Uterus (tissue), 4 donors: ENCODE data around the gene DDHD1. TPM values are rescaled to one million over a fixed set of nuclear protein-coding genes. Genes with fewer than 3 reads are reported as not detected.
A peak's percentile ranks its signal among the peaks of the same experiment; 100 is the strongest.

Experiments used
- DNase-seq, 2 donors: peaks; one replicate each; pipeline ENCODE4 v3.0.0-alpha.2; 2019 to 2020
- H3K27ac ChIP-seq, 2 donors: fragments of 200-600 bp; sonication (generic); 1 replicate in 1 of 2; 2 replicates in 1 of 2; pipeline ENCODE4 v1.5.1; 2016 to 2018
- H3K27me3 ChIP-seq, 2 donors: fragments of 200-600 bp; sonication (generic); one replicate each; pipeline ENCODE4 v1.5.1; 2018 to 2019; ENCODE audit warnings: control low read depth in 1 of 2
- H3K36me3 ChIP-seq, 2 donors: fragments of 200-600 bp; sonication (generic); one replicate each; pipeline ENCODE4 v1.5.1; 2019; ENCODE audit warnings: control low read depth in 1 of 2
- H3K4me1 ChIP-seq, 2 donors: fragments of 200-600 bp; sonication (generic); one replicate each; pipeline ENCODE4 v1.5.1; 2018 to 2019; ENCODE audit warnings: control low read depth in 1 of 2
- H3K4me3 ChIP-seq, 2 donors: fragments of 200-600 bp; sonication (generic); 1 replicate in 1 of 2; 2 replicates in 1 of 2; pipeline ENCODE4 v1.5.1; 2018 to 2019; ENCODE audit warnings: mild to moderate bottlenecking in 1 of 2
- H3K9me3 ChIP-seq, 2 donors: fragments of 200-600 bp; sonication (generic); one replicate each; pipeline ENCODE4 v1.5.1; 2019; ENCODE audit warnings: control low read depth in 1 of 2
- POLR2A ChIP-seq, 2 donors: fragments of 450-650 bp; IDR thresholded peaks; one replicate each; pipeline ENCODE4 v1.6.1; 2016; ENCODE audit warnings: antibody characterized with exemption in 2 of 2, mild to moderate bottlenecking in 1 of 2, moderate library complexity in 1 of 2
- intact Hi-C: fragments of 100-400 bp; cut with DNase I; formaldehyde crosslinking; loops from one replicate; pipeline ENCODE4 v1.15.1; 2023; ENCODE audit warnings: low total_unique reads
- total RNA-seq, 4 donors: library from RNA; depleted of rRNA in 3 of 4; stranded (reverse); fragments of >200 nt in 3 of 4; gene quantifications; one replicate each; pipeline versions ENCODE4 v1.1.0 to v1.2.4, GENCODE V29; 2014 to 2023
- TF ChIP-seq, protein P1 (sequence below), 4 experiments: fragments of 200-600 bp in 2 of 4; fragments of 450-650 bp in 2 of 4; sonication (generic) in 2 of 4; IDR thresholded peaks; one replicate each; pipeline ENCODE4 v1.5.1; 2016 to 2019; ENCODE audit warnings: antibody characterized with exemption in 4 of 4, mild to moderate bottlenecking in 2 of 4, moderate library complexity in 1 of 4
- donor health status: DM: yes; HTN: yes; CAD: no.

The DDHD1 gene
- 10 to 100 TPM; 25.1 to 38.5 (median 30.7) TPM for total RNA-seq

DNA sequence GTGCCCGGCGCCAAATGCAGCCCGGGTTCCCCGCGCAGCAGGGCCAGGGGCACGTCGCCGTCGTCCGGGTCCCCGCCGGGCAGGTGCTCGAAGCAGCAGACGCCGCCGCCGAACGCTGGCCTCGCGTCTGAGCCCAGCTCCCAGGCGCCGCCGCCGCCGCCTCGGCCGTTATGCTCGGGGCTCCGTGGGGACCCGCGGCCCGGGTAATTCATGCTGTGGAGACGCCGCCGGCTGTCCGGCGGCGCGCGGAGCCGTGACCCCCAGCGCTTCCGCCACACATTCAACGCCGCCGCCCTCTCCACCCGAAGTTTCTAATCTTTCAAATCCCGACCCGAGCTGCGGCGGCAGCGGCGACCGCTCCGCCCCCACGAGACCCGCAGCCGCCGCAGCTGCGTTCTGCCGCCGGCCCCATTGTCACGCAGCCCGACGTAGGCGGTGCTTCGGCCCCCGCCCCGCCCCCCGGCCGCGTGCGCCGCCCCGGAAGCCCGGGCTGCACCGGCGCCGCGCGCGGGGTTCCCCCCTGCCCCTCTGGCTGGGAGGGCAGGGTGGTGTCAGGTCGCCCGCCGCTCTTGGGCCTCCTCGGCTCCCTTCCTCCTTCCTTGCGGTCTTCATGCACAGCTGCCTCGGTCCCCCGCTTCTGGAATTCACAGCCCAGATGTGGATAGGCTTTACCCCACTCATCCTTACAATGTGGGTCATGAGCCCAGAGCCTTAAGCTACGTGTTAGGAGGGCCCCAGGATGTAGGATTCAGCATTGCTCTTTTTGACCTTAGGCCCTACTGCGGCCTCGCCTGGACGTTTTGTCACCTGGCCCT lies at the start of gene DDHD1:
Gene DDHD1, minus strand, starts transcription at position 437 of the 815 bp plus-strand sequence. Its CDS starts 225 bp downstream, at position 212.
- H3K4me1 ChIP-seq, result no peaks in the 10 kb centered on the region
- DNase-seq, result peak; percentile 52 to 78
- H3K4me3 ChIP-seq, result peak within 1 kb of the TSS; percentile 67 to 78
- peak; percentile 65 to 68 for TF ChIP-seq POLR2A (IDR thresholded peaks at IDR 0.05)
- TF ChIP-seq, protein P1, sequence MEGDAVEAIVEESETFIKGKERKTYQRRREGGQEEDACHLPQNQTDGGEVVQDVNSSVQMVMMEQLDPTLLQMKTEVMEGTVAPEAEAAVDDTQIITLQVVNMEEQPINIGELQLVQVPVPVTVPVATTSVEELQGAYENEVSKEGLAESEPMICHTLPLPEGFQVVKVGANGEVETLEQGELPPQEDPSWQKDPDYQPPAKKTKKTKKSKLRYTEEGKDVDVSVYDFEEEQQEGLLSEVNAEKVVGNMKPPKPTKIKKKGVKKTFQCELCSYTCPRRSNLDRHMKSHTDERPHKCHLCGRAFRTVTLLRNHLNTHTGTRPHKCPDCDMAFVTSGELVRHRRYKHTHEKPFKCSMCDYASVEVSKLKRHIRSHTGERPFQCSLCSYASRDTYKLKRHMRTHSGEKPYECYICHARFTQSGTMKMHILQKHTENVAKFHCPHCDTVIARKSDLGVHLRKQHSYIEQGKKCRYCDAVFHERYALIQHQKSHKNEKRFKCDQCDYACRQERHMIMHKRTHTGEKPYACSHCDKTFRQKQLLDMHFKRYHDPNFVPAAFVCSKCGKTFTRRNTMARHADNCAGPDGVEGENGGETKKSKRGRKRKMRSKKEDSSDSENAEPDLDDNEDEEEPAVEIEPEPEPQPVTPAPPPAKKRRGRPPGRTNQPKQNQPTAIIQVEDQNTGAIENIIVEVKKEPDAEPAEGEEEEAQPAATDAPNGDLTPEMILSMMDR (IDR thresholded peaks at IDR 0.05), result no peak
- H3K9me3 ChIP-seq, result no peaks in the 10 kb centered on the region
- peak within 1 kb of the TSS; percentile 86 to 88 for H3K27ac ChIP-seq
- no peaks in the 10 kb centered on the region for H3K27me3 ChIP-seq
- intact Hi-C loops, result no loop called here
- no peaks in the 10 kb centered on the region for H3K36me3 ChIP-seq

DNA sequence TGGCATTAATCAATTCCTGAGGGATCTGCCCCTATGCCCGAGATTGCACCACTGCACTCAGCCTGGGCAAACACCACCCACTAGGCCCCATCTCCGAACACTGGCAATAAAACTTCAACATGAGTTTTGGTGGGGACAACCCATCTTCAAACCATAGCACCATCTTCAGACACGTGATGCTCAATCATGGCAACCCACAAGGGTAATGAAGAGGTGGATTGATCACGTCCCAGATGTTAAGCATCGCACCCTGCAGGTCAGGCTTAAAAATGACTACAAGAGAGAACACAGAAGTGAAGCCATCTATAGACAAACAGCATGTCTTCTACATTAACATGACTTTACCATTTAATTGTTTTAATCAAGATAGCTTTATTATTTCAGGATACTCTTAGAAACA lies 42.8 kb upstream of the DDHD1 start:
- DNase-seq, result no peak
- Histone ChIP-seq H3K27ac (no peak overlapping the region), H3K36me3 (no peaks in the 10 kb centered on the region), H3K4me3 (no peak overlapping the region), H3K27me3 (no peaks in the 10 kb centered on the region), H3K4me1 (no peaks in the 10 kb centered on the region), H3K9me3 (no peaks in the 10 kb centered on the region)
- TF ChIP-seq, protein P1 (IDR thresholded peaks at IDR 0.05), result no peak
- no peak for TF ChIP-seq POLR2A (IDR thresholded peaks at IDR 0.05)
- intact Hi-C loops, result no loop called here

DNA sequence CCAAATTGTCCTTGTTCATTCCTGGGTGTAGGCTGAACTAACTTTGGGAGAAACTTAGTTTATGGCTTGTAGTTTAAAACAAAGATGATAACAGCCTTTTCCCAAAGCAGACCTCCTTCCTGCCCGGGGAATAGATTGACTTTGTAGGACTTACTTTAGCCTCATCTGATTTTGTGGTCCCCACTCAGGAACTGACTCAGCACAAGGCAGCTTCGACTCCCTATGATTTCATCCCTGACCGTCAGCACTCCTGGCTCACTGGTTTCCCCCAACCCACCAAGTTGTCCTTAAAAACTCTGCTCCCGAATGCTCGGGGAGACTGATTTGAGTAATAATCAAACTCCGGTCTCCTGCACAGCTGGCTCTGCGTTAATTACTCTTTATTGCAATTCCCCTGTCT lies 40.1 kb upstream of the DDHD1 start:
- DNase-seq, result no peak
- intact Hi-C loops, result no loop called here
- H3K36me3 ChIP-seq, result no peaks in the 10 kb centered on the region
- H3K4me1 ChIP-seq, result no peaks in the 10 kb centered on the region
- H3K4me3 ChIP-seq, result no peak overlapping the region
- TF ChIP-seq, protein P1 (IDR thresholded peaks at IDR 0.05), result no peak
- no peak for TF ChIP-seq POLR2A (IDR thresholded peaks at IDR 0.05)
- H3K9me3 ChIP-seq, result no peaks in the 10 kb centered on the region
- no peaks in the 10 kb centered on the region for H3K27me3 ChIP-seq
- H3K27ac ChIP-seq, result no peak overlapping the region

DNA sequence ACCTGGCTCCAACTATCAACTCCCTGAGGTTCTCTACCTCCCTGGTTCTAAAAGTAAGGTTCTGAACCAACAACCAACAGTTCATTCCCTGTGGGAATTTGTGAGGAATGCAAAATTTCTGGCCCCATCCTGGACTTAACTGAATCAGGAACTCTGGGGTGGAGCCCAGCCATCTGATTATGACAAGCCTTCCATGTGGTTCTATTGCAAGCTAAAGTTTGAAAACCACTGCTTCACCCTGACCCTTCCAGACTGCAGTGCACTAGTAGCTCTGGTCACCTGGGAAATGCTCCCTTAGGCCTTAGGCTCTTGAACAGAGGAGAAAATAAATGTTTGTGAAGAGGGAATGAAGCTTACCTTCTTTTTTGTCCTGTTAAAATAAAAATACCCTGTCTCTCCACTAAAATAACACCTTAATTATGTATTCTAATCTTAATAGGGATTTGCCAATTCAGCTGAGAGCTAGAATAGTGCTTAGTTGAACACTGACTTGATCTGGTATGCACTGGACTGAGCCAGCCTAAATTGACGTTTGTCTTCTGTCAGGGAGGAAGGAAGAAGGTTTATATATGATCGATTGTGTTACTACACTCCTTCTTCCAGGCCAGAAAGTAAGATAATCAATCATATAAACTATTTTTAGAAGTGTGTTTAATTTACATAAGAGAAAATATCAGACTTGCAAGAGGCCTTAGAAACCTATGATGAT lies 39.1 kb upstream of the DDHD1 start:
- Histone ChIP-seq H3K27ac (no peak overlapping the region), H3K27me3 (no peaks in the 10 kb centered on the region), H3K36me3 (no peaks in the 10 kb centered on the region), H3K4me1 (no peaks in the 10 kb centered on the region), H3K9me3 (no peaks in the 10 kb centered on the region), H3K4me3 (no peak overlapping the region)
- no peak for DNase-seq
- intact Hi-C loops, result no loop called here
- TF ChIP-seq POLR2A (IDR thresholded peaks at IDR 0.05), result no peak
- TF ChIP-seq, protein P1 (IDR thresholded peaks at IDR 0.05), result no peak

DNA sequence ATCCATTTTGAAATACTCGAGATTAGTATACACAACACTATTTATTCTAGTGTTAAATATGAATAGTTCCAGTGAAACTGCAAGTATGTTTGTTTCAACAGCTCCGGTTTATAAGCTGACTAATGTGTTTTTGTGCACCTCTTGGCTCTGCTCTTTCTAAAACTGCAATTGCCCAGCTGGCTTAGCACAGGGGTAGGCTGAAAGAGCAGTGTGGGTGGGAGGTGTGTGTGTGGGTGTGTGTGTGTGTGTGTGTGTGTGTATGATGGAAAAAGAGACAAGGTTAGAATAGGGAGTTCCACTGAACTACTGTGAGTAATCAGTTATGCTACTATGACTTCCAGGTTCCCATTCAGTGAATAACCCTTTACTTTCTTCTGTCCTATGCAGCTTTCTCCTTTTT lies 37.8 kb upstream of the DDHD1 start:
- Histone ChIP-seq H3K27me3 (no peaks in the 10 kb centered on the region), H3K4me1 (no peaks in the 10 kb centered on the region), H3K27ac (no peak overlapping the region), H3K4me3 (no peak overlapping the region), H3K36me3 (no peaks in the 10 kb centered on the region), H3K9me3 (no peaks in the 10 kb centered on the region)
- intact Hi-C loops, result no loop called here
- DNase-seq, result no peak
- no peak for TF ChIP-seq POLR2A (IDR thresholded peaks at IDR 0.05)
- TF ChIP-seq, protein P1 (IDR thresholded peaks at IDR 0.05), result no peak
